GM21786 (cell line): Measurements from ENCODE around the gene KRTAP12-4.
"Not testable (repeated sequence)": the region's sequence is repeated elsewhere in the genome, so short reads cannot be mapped to it uniquely, and the experiment has no call there.

Source experiments
- ATAC-seq: cut with Tn5 transposase; IDR thresholded peaks from one replicate; pipeline ENCODE4 v1.9.1; 2021; ENCODE audit not compliant: unreplicated experiment

Gene KRTAP12-4

GRCh38 chr21:44637018-44637850, 17.2 kb downstream of the KRTAP12-4 start, which contains the start of gene KRTAP10-10:
Gene KRTAP10-10 (plus strand): TSS chr21:44637356. CDS start chr21:44637418, 62 bp downstream.
- no peak for ATAC-seq

DNA sequence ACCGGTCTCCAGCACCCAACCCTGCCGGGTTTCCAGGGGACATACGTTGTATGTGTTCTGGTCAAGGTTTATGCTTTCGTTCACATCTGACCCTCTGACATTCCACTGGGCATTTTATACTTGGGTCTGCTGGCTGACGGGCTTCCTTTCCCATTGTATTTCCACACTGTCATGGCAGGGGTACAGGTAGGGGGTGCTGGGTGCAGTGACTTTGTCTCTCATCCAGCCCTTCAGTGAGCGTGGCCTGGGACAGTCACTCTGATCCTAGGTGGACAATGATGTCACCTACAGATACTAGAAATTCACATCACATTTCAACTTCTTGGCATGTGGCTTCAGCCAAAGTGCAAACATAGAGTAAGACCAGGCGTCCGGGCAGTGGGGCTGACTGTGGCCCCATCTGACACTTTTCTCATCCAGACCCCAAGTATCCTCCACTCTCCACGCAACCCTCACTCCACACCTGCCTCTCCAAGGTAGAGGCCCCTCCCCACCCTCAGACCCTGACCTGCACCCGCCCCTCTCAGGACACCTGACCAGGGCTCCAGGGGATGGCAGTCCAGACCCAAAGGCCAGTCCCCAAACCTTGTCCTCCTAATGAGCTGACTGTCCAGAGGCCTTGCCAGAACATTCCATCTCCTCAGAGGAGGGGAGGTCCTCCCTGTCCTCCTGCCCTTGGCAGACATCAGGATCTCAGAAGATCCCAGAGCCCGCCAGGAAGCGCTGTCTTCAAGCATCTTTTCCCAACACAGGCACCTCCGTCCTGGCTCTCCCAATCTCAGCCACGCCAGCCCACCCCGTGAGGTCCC, 18.0 kb downstream of the KRTAP12-4 start:
- no peak for ATAC-seq

DNA sequence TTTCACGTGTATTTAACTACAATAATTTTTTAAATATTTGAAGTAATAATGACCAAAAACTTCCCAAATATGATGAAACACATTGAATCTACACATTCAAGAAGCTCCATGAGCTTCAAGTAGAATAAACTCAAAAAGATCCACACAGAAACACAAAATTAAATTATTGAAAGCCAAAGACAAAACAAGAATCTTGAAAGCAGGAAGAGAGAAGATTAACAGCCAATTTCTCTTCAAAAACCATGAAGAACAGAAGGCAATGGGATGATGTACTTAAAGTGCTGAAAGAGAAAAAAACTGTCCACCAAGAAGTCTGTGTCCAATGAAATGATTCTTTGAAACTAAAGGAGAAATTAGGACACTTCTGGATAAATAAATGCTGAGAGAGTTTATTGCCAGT, 22.4 kb downstream of the KRTAP12-4 start:
- no peak for ATAC-seq

GRCh38 chr21:44630440-44630839, 24.0 kb downstream of the KRTAP12-4 start:
- ATAC-seq: no peak

DNA sequence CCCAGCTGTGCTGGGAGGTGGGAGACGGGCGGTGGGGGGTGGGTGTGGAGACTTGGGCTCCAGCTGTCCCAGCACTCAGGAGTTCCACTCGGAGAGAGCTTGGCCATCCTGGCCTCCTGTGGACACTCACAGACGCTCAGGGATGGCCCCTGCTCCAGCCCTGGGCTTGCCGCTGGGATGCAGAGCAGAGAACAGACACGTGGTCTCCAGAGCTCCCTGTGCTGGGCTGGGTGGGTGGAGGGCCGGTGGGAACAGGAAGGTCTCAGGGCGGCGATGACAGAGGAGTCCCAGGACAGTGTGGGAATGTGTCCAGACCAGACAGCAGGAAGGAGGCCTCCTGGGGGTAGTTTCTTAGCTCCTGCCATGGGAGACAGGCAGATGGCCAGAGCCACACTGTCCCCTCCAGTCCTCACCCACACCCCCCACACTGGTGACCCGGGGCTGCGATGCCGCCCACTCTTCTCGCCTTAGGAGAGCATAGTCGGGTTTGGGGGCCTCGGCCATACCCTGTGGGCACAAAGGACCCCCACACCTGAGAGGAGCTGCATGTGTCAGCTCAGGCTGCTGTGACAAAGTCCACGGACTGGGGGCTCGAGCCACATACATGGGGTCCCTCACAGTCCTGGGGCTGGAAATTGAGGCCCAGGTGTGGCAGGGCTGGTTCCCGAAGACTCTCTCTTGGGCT, 25.6 kb downstream of the KRTAP12-4 start:
- ATAC-seq: no peak

- ATAC-seq: not testable (repeated sequence)
Observed at GRCh38 chr21:44627831-44628233, 26.6 kb downstream of the KRTAP12-4 start.

- not testable (repeated sequence) for ATAC-seq
Observed at GRCh38 chr21:44627181-44627822, 27.2 kb downstream of the KRTAP12-4 start.

- no peak for ATAC-seq
Observed at GRCh38 chr21:44626673-44627143, 27.8 kb downstream of the KRTAP12-4 start, which contains the start of gene KRTAP10-9. Gene KRTAP10-9 (plus strand): TSS chr21:44627093. CDS start chr21:44627172, 79 bp downstream.

GRCh38 chr21:44626262-44626661, 28.2 kb downstream of the KRTAP12-4 start:
- ATAC-seq: no peak

DNA sequence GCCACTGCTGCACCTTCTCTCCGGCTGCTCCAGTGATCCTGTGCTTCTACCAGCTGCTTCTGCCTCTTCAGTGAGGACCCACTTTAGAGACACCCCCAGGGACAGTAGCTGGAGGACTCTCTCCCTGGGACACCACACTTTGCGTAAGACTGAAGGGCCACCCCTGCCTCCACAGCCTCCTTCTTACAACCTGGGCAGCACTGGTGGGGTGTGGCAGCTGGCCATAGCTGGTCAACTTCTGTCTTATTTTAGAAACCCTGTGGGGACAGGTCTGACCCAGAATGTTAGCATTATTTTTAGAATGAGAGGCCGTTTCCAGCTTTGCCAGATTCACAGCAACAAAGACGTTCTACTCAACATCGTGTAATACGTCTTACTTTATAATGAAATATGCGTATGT, 28.7 kb downstream of the KRTAP12-4 start:
- no peak for ATAC-seq

- no peak for ATAC-seq
Observed at GRCh38 chr21:44623575-44623974, 30.9 kb downstream of the KRTAP12-4 start.

- no peak for ATAC-seq
Observed at GRCh38 chr21:44619886-44620285, 34.6 kb downstream of the KRTAP12-4 start.

GRCh38 chr21:44618909-44619308, 35.5 kb downstream of the KRTAP12-4 start:
- no peak for ATAC-seq

- ATAC-seq: no peak
Observed at GRCh38 chr21:44618504-44618903, 36.0 kb downstream of the KRTAP12-4 start.

DNA sequence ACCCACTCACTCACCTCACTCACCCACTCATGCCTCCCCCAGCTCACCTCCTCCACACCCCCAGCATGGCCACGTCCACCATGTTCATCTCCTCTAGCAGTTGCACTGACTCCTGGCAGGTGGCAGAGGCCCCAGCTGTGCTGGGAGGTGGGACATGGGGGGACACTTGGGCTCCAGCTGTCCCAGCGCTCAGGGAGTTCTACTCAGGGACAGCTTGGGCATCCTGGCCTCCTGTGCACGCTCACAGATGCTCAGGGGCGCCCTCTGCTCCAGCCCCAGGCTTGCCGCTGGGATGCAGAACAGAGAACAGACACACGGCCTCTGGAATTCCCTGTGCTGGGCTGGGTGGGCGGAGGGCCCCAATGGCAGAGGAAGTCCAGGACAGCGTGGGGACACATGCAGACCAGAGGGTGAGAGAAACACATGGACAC, 37.4 kb downstream of the KRTAP12-4 start:
- ATAC-seq: no peak

DNA sequence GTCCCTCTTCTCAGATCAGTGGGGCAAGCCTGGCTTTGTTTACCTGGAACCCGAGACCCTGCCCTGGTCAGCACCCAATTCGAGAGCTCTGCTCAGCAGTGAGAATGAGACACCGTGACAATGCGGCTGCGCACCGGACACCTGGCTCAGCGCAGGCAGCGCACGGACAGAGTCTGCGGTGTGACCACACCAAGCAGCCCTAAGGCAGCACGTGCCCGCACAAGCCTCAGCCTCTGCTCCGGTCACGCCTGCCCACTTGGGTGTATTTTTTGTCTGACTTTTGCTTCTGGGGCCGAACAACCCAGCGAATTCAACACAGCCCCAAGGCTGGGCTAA, 37.9 kb downstream of the KRTAP12-4 start:
- no peak for ATAC-seq

DNA sequence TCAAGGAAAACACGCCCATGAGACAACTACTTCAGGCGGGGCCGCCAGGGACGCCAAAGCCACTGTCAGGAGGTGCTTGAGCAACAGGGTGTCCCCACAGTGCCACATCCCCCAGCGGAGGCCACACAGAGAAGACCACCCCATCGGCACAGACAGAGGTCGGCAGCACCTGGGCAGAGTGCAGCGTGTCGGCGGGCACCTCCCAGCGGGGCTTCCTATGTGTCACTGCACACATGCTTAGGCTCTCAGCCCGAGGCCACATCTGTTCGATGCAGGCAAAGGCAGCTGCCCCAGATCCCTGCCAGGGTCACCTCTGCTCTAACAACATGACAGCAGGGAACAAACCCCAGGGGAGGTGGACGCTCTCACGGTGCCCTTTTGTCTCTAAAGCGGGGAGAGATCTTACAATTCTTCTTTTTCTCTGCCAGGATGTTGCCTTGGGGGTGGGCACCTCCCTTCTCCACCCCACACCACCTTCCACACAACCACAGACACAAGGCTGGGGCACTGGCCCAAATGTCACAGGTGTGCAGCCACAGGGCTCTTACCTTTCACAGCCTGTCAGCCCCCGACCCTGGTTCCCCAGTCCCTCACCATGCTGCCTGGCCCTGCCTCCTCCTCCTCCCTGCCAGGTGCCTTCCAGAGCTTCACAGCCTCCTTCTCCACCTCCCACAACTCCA, 38.4 kb downstream of the KRTAP12-4 start:
- ATAC-seq: no peak

DNA sequence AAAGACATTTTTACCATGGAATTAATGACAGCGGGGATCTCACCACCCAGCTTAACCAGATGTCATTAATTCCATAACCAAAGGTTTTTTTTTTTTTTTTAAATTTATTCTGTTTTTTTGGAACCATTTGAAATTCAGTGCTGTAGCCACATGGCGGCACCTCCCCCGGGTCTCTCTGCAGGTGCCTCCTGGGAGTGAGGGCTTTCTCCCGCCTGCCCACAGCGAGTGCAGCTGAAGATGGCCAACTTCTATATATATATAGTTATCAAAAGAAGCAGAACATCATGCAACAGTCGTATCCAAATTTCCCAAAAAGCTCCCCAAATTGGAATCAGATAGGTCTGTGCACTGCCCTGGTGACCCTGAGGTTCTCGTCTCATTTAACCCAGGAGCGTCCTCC, 39.0 kb downstream of the KRTAP12-4 start:
- ATAC-seq: no peak

GRCh38 chr21:44614961-44615391, 39.5 kb downstream of the KRTAP12-4 start:
- no peak for ATAC-seq

- ATAC-seq: no peak
Observed at GRCh38 chr21:44614161-44614631, 40.3 kb downstream of the KRTAP12-4 start.
